Measurements from ENCODE around the gene ARL15. TPM values are rescaled to one million over a fixed set of nuclear protein-coding genes. Genes with fewer than 3 reads are reported as not detected.

ARL15 gene
- total RNA-seq, 1 donor from 2014 or later = 21.3 TPM

DNA sequence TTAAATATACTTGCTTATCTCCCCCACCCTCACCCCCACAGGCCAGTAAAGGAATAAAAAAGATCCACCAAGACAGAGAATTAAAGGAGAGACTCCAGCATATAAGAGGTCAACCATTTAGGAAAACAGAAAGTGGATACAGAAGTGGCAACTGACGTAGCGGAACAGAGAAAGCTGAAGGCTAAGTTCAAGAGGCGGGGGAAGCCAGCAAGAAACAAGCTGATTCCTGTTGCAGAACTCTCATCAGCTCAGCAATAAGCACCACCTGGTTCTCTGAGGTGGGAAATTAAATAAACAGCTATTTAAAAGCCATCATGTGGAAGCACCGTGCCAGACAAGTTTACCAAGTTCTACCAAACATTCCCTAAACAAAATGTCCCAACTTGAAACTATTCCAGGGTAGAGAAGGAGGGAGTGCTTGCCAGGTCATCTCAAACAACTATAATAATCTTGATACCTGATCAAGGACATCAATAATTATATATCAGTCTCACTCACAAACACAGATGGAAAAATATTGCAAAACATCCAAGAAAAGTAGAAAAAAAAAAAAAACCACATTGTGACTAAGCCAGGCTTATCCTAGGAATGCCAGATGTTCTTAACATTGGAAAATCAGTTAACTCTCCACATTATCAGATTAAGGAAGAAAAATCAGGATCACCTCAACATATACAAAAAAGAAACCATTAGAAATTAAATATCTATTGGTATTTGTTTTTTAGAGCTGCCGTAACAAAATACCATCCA, 7.3 kb upstream of the ARL15 start:
- intact Hi-C loops (cut with DNase I) = loop anchor here (5.0 kb wide), 1 partner anchor 100 kb away; no protein-coding TSS in a partner anchor

GRCh38 chr5:54315736-54316528, 5.6 kb upstream of the ARL15 start:
- DNase-seq (ENCODE audit: low spot score) = no peak
- intact Hi-C loops (cut with DNase I) = loop anchor here (5.0 kb wide), 1 partner anchor 101 kb away; no protein-coding TSS in a partner anchor

More for the DNA sequence above, 7.3 kb upstream of the ARL15 start:
- no peak for DNase-seq (ENCODE audit: low spot score)

GRCh38 chr5:54313311-54314270, 3.2 kb upstream of the ARL15 start:
- no peak for DNase-seq (ENCODE audit: low spot score)
- intact Hi-C loops (cut with DNase I) = loop anchor here (5.0 kb wide), 1 partner anchor 174 kb away; no protein-coding TSS in a partner anchor

- no peak for DNase-seq (ENCODE audit: low spot score)
- intact Hi-C loops (cut with DNase I) = loop anchor here (5.0 kb wide), 1 partner anchor 175 kb away; no protein-coding TSS in a partner anchor
Observed at GRCh38 chr5:54312499-54312898, 2.1 kb upstream of the ARL15 start.

DNA sequence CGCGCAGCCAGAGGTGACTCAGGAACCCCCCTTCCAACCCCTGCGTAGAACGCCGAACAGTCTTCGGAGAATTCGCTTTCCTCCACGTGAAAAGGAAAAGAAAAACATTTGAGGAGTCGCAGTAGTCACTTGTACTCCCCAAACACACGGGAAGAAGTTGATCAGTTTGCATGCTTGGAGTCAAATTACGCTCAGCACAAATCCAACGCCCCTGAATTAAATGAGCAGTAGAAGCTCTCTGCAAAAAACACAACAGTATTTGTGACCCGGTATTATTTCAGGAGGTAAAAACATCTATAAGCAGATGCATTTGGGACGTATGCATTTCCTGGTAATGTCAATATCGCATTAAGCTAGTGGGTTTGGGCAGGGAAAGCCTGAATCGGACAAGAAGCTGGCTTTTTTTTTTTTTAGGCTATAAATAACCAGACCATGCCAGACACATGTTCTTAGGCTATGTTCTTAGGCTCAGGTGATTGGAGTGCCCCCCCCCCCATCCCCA, 854 bp upstream of the ARL15 start:
- no peak for DNase-seq (ENCODE audit: low spot score)
- intact Hi-C loops (cut with DNase I) = loop anchor here (2.0 to 5.0 kb wide), 2 partner anchors 56 to 176 kb away; no protein-coding TSS in a partner anchor

DNA sequence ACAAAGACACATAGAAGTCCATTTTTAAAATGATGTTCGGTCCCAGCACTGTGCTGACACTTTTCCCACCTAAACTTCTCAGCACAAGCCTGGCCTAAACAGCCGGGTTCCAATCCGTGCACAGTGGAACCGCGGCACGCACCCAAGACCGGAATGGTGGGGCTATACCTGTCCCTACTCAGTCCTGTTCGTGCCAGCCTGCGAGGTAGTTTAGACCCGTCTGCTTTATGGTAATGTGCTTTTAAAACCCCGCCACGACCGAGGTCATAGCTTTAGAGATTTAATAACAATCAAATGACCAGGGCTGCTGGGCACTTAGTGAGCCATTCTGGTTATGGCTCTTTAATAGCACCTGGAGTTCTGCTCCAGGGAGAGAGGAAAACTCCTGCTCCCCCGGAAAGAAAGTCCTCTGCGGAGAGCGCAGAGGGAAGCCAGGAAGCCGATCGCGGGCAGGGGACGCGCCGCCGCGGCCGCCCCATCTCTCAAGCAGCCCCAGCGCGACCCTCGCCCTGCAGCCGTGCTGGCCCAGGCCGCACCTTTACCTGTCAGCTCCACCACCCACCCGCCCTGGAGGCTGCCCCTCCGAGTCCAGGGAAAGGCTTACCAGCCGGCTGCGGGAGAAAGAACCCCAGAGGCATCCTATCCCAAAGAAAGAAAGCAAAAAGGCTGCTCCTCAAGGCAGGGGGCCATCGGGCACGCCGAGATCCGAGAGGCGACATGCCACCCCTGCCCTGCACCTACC, 511 bp downstream of the ARL15 start:
- intact Hi-C loops (cut with DNase I) = loop anchor here (2.0 to 5.0 kb wide), 2 partner anchors 55 to 177 kb away; no protein-coding TSS in a partner anchor
- DNase-seq (ENCODE audit: low spot score) = peak; percentile 81

DNA sequence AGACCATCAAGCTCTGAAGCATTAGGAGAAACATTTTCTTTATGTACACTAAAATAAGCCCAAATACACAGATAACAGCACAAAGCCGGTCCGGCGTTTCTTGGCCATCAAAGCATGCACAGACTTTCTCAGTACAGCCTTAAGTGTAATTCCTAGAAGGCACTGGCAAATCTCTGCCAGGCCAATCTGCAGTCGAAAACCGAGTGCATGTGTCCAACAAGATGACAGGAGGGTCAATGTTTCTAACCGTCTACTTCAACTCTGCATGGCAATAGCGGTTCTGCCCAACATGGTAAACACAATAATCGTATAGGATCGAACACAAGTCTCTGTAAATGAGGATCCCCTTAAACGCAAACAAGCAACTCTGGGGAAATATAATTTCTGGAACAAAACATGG, 1.1 kb downstream of the ARL15 start:
- no peak for DNase-seq (ENCODE audit: low spot score)
- intact Hi-C loops (cut with DNase I) = no loop called here

- intact Hi-C loops (cut with DNase I) = no loop called here
- DNase-seq (ENCODE audit: low spot score) = no peak
Observed at GRCh38 chr5:54307583-54307982, 2.8 kb downstream of the ARL15 start.

GRCh38 chr5:54306893-54307292, 3.5 kb downstream of the ARL15 start:
- intact Hi-C loops (cut with DNase I) = no loop called here
- no peak for DNase-seq (ENCODE audit: low spot score)

DNA sequence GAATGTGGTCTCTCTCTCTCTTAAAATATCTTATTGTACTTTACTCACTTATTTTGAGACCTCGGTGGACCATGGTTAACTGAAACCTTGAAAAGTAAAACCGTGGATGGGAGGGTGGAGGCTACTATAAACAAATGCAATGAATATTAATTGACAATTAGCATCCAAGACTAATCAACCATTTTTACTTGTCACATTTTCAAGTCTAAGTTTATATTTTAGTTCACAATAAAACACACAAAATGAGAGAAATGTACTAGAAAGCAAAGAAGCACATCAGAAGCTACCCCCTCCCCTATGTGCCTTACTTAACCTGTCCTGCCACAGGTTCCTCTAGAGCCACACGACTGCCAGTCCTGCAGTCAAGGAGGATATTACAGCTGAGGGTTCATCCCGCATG, 4.6 kb downstream of the ARL15 start:
- DNase-seq (ENCODE audit: low spot score) = no peak
- intact Hi-C loops (cut with DNase I) = no loop called here

DNA sequence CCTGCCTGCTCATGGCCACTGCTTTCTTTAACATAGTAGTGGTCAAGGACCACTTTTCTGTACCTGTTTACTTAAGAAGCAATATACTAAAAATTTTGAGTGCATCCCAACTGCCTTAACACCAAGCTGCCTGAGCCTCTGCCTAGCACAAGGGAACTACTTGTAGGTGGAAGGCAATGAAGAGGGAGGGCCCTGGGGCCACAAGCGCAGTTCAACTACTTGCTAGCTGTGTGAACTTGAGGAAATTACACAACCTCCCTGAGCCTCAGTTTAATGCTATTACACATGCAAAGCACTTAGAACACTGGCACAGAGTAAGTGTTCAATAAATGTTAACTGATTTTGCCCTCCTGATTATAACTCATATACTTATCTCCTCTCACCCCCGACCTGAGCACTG, 6.3 kb downstream of the ARL15 start:
- intact Hi-C loops (cut with DNase I) = no loop called here

DNA sequence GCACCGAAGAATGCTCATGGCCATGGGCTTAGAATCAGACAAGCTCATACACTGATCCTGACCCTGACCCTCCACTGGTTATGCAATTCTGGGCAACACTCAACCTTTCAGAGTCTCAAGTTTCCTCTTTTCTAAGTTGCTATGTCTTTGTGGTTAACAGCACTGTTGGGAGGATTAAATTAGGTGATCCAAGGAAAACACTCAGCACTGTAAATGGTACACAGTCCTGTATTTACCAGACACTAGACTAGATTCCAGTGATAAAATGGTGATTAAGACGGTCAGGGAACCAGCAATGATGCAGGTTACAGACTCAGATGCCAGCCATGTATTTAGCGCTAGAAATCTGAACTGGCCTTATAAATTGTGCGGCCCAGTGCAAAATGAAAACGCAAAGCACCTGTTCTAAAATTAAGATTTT, 8.1 kb downstream of the ARL15 start:
- intact Hi-C loops (cut with DNase I) = no loop called here

More for the DNA sequence above, 6.3 kb downstream of the ARL15 start:
- no peak for DNase-seq (ENCODE audit: low spot score)

GRCh38 chr5:54301849-54302248, 8.5 kb downstream of the ARL15 start:
- intact Hi-C loops (cut with DNase I) = no loop called here

More for the DNA sequence above, 8.1 kb downstream of the ARL15 start:
- no peak for DNase-seq (ENCODE audit: low spot score)

GRCh38 chr5:54301220-54301619, 9.2 kb downstream of the ARL15 start:
- intact Hi-C loops (cut with DNase I) = no loop called here
- no peak for DNase-seq (ENCODE audit: low spot score)

More at GRCh38 chr5:54301849-54302248, 8.5 kb downstream of the ARL15 start:
- no peak for DNase-seq (ENCODE audit: low spot score)

- intact Hi-C loops (cut with DNase I) = no loop called here
- DNase-seq (ENCODE audit: low spot score) = no peak
Observed at GRCh38 chr5:54298947-54299346, 11.4 kb downstream of the ARL15 start.

- DNase-seq (ENCODE audit: low spot score) = no peak
- intact Hi-C loops (cut with DNase I) = no loop called here
Observed at GRCh38 chr5:54296386-54296785, 14.0 kb downstream of the ARL15 start.

- intact Hi-C loops (cut with DNase I) = no loop called here
- DNase-seq (ENCODE audit: low spot score) = no peak
Observed at GRCh38 chr5:54295651-54296276, 14.6 kb downstream of the ARL15 start.

- intact Hi-C loops (cut with DNase I) = no loop called here
Observed at GRCh38 chr5:54294097-54294667, 16.2 kb downstream of the ARL15 start.

More at GRCh38 chr5:54294097-54294667, 16.2 kb downstream of the ARL15 start:
- DNase-seq (ENCODE audit: low spot score) = no peak

Measured in cardiac septum (tissue), 1 donor.